Stomach (tissue), 4 donors: ENCODE results near the gene ARHGAP12.

ENCODE experiments used
- POLR2AphosphoS5 ChIP-seq, 3 donors: sonication (generic); formaldehyde crosslinking; IDR thresholded peaks; one replicate each; pipeline ENCODE4 v1.6.1; 2016; ENCODE audit warnings: antibody characterized with exemption in 3 of 3
- TF ChIP-seq, protein P1 (sequence below), 7 experiments: fragments of 450-650 bp in 4 of 7; fragments of 200-600 bp in 3 of 7; sonication (generic) in 3 of 7; IDR thresholded peaks; one replicate each; pipeline ENCODE4 v1.5.1; 2016 to 2019; ENCODE audit warnings: antibody characterized with exemption in 7 of 7, control low read depth in 2 of 7, mild to moderate bottlenecking in 1 of 7

- TF ChIP-seq, protein P1, sequence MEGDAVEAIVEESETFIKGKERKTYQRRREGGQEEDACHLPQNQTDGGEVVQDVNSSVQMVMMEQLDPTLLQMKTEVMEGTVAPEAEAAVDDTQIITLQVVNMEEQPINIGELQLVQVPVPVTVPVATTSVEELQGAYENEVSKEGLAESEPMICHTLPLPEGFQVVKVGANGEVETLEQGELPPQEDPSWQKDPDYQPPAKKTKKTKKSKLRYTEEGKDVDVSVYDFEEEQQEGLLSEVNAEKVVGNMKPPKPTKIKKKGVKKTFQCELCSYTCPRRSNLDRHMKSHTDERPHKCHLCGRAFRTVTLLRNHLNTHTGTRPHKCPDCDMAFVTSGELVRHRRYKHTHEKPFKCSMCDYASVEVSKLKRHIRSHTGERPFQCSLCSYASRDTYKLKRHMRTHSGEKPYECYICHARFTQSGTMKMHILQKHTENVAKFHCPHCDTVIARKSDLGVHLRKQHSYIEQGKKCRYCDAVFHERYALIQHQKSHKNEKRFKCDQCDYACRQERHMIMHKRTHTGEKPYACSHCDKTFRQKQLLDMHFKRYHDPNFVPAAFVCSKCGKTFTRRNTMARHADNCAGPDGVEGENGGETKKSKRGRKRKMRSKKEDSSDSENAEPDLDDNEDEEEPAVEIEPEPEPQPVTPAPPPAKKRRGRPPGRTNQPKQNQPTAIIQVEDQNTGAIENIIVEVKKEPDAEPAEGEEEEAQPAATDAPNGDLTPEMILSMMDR (IDR thresholded peaks at IDR 0.05) = no peak
- TF ChIP-seq POLR2AphosphoS5 (IDR thresholded peaks at IDR 0.05) = no peak
These were observed 1.7 kb downstream of the ARHGAP12 start for GRCh38 chr10:31926765-31927564.
